Glutamatergic neuron (in vitro differentiated cells): Measurements from ENCODE around the gene SPTAN1. TPM values are rescaled to one million over a fixed set of nuclear protein-coding genes. Genes with fewer than 3 reads are reported as not detected.

Source experiments
- DNase-seq: peaks from one replicate; pipeline ENCODE4 v3.0.0; 2022
- H3K27ac Mint-ChIP-seq: one replicate; pipeline ENCODE4 v1.8.0; 2020; ENCODE audit warnings: mild to moderate bottlenecking, mixed read lengths, inconsistent platforms; ENCODE audit not compliant: unreplicated experiment
- H3K27me3 Mint-ChIP-seq: one replicate; pipeline ENCODE4 v1.8.0; 2020; ENCODE audit warnings: mild to moderate bottlenecking, moderate library complexity, mixed read lengths, inconsistent platforms; ENCODE audit not compliant: unreplicated experiment
- H3K36me3 Mint-ChIP-seq: one replicate; pipeline ENCODE4 v1.8.0; 2020; ENCODE audit warnings: mild to moderate bottlenecking, mixed read lengths, inconsistent platforms; ENCODE audit not compliant: unreplicated experiment
- H3K4me1 Mint-ChIP-seq: one replicate; pipeline ENCODE4 v1.8.0; 2020; ENCODE audit warnings: mild to moderate bottlenecking, low read depth, mixed read lengths, inconsistent platforms; ENCODE audit not compliant: unreplicated experiment
- H3K4me3 Mint-ChIP-seq: one replicate; pipeline ENCODE4 v1.8.0; 2020; ENCODE audit warnings: mild to moderate bottlenecking, mixed read lengths, inconsistent platforms; ENCODE audit not compliant: unreplicated experiment
- H3K9me3 Mint-ChIP-seq: one replicate; pipeline ENCODE4 v1.8.0; 2020; ENCODE audit warnings: mild to moderate bottlenecking, moderate library complexity, mixed read lengths, inconsistent platforms; ENCODE audit not compliant: unreplicated experiment
- total RNA-seq: library from RNA; stranded (reverse); fragmentation: NEBNext Ultra II Directional; extraction: Animal tissue kit (Norgen Biotek cat#: 25700); gene quantifications from one replicate; pipeline ENCODE4 v1.2.1, GENCODE V29; 2021; ENCODE audit not compliant: unreplicated experiment
- TF ChIP-seq, protein P1 (sequence below): fragments of 200-600 bp; sonication (generic); IDR thresholded peaks from one replicate; pipeline ENCODE4 v1.5.0; 2021; ENCODE audit not compliant: partially characterized antibody, unreplicated experiment

SPTAN1 gene
- total RNA-seq, 1 donor from 2014 or later: 750 TPM

DNA sequence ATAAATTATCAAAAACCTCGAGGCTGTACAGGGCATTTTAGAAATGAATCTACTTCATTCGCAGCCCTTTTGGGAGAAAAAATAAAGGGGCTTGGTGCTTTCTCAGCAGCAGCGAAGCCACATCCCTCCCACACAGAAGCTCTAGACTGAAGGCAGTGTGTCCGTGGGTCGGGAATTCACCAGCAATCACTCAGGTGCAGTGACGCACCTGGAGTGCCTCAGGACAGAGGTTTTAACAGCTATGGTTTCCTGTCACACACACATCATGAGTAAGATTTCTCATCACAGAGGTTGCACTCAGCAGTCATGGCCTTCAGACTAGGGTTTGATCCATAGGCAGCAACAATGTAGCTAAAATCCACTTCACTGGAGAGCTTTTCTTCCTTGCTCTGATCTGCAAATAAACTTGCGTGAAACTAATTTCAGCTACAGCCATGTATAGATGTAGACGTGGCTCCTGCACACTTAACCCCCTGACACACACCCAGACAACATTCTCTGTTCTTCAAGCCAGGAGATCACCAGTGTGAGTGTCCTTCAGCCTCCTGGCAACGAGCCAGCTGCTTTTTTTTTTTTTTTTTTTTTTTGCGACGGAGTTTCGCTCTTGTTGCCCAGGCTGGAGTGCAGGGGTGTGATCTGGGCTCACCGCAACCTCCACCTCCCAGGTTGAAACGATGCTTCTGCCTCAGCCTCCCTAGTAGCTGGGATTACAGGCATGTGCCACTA is 69.5 kb downstream of the SPTAN1 start:
- Mint-ChIP-seq H3K36me3 (peaks cover 7% of the 10 kb centered on the region), H3K27ac (no peak overlapping the region), H3K9me3 (peaks cover 6% of the 10 kb centered on the region), H3K4me3 (no peak overlapping the region), H3K27me3 (peaks cover 10% of the 10 kb centered on the region), H3K4me1 (no peaks in the 10 kb centered on the region)
- TF ChIP-seq, protein P1, sequence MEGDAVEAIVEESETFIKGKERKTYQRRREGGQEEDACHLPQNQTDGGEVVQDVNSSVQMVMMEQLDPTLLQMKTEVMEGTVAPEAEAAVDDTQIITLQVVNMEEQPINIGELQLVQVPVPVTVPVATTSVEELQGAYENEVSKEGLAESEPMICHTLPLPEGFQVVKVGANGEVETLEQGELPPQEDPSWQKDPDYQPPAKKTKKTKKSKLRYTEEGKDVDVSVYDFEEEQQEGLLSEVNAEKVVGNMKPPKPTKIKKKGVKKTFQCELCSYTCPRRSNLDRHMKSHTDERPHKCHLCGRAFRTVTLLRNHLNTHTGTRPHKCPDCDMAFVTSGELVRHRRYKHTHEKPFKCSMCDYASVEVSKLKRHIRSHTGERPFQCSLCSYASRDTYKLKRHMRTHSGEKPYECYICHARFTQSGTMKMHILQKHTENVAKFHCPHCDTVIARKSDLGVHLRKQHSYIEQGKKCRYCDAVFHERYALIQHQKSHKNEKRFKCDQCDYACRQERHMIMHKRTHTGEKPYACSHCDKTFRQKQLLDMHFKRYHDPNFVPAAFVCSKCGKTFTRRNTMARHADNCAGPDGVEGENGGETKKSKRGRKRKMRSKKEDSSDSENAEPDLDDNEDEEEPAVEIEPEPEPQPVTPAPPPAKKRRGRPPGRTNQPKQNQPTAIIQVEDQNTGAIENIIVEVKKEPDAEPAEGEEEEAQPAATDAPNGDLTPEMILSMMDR: no peak
- DNase-seq: no peak

DNA sequence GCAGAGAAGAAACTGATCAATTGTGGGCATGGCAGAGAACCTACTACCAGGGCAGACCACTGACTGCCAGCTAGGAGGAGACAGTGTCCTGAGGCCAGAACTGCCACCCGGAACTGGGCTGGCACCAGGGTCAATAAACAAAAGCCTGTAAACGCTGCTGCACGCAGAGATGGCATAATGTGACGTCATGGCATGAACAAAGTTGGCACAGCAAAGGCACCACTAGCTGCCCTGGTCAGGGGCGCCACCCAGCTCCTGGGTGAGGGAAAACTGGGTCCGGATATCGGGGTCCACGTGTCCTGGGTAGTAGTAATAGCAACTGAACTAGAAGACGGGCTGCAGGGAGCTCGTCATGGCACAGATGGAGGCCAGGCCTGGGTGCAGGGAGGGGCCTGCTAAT is 72.2 kb downstream of the SPTAN1 start:
- peaks cover 8% of the 10 kb centered on the region for H3K27me3 Mint-ChIP-seq
- no peaks in the 10 kb centered on the region for H3K4me1 Mint-ChIP-seq
- no peak overlapping the region for H3K4me3 Mint-ChIP-seq
- H3K36me3 Mint-ChIP-seq: peaks cover 7% of the 10 kb centered on the region
- peaks cover 9% of the 10 kb centered on the region for H3K9me3 Mint-ChIP-seq
- no peak overlapping the region for H3K27ac Mint-ChIP-seq
- DNase-seq: no peak
- TF ChIP-seq, protein P1: no peak

DNA sequence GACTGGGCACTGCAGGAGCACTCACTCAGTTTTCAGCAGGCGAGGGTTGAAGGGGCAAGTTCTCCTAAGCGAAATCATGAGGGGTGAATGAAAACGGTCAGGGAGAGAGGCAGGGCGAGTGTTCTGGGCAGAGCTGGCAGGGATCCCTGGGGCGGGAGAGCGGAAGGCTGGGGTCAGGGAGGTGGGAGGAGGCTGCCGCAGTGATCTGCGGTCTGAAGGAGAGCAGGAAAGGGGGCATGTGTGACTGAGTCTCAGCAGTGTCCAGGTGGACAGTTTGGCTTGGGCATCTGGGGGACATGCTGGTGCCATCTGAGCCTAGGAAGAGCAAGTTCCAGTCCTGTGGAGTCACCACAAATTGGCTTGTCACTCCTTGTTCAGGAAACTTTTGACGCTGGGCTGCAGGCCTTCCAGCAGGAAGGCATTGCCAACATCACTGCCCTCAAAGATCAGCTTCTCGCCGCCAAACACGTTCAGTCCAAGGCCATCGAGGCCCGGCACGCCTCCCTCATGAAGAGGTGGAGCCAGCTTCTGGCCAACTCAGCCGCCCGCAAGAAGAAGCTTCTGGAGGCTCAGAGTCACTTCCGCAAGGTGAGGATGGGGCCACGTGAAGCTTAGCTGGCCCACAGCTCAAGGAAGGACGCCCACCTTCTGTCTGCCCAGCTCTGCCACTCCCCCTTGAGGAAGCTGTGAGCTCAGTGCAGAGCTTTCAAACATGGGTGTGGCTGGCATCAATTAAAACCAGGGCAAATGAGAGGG is 73.2 kb downstream of the SPTAN1 start:
- peaks cover 7% of the 10 kb centered on the region for H3K36me3 Mint-ChIP-seq

DNA sequence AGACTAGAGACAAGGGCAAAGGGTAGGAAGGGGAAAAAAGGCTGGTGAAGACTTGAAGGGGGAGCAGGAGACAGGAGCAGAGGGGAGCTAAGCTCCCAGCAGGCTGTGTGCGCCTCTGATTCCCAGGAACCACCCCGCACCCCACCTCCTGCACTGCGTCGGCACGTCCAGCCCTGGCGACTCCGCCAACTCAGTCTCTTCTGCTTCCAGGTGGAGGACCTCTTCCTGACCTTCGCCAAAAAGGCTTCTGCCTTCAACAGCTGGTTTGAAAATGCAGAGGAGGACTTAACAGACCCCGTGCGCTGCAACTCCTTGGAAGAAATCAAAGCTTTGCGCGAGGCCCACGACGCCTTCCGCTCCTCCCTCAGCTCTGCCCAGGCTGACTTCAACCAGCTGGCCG is 73.8 kb downstream of the SPTAN1 start:
- Mint-ChIP-seq H3K4me3 (no peak overlapping the region), H3K9me3 (peaks cover 9% of the 10 kb centered on the region), H3K27ac (no peak overlapping the region), H3K36me3 (peaks cover 7% of the 10 kb centered on the region), H3K4me1 (no peaks in the 10 kb centered on the region), H3K27me3 (peaks cover 8% of the 10 kb centered on the region)
- no peak for DNase-seq
- TF ChIP-seq, protein P1: no peak

More for the DNA sequence above, 73.2 kb downstream of the SPTAN1 start:
- no peak for DNase-seq
- TF ChIP-seq, protein P1: no peak
- Mint-ChIP-seq H3K9me3 (peaks cover 9% of the 10 kb centered on the region), H3K27ac (no peak overlapping the region), H3K4me1 (no peaks in the 10 kb centered on the region), H3K4me3 (no peak overlapping the region), H3K27me3 (peaks cover 8% of the 10 kb centered on the region)
